ENCODE data around the gene IL26. TPM values are rescaled to one million over a fixed set of nuclear protein-coding genes. Genes with fewer than 3 reads are reported as not detected.
A peak's percentile ranks its signal among the peaks of the same experiment; 100 is the strongest.

Gene IL26, protein sequence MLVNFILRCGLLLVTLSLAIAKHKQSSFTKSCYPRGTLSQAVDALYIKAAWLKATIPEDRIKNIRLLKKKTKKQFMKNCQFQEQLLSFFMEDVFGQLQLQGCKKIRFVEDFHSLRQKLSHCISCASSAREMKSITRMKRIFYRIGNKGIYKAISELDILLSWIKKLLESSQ
- 1 to 10 TPM in 1 of 3 donors, under 1 TPM in 2; 0.28 to 2.6 (median 0.84) TPM for total RNA-seq

DNA sequence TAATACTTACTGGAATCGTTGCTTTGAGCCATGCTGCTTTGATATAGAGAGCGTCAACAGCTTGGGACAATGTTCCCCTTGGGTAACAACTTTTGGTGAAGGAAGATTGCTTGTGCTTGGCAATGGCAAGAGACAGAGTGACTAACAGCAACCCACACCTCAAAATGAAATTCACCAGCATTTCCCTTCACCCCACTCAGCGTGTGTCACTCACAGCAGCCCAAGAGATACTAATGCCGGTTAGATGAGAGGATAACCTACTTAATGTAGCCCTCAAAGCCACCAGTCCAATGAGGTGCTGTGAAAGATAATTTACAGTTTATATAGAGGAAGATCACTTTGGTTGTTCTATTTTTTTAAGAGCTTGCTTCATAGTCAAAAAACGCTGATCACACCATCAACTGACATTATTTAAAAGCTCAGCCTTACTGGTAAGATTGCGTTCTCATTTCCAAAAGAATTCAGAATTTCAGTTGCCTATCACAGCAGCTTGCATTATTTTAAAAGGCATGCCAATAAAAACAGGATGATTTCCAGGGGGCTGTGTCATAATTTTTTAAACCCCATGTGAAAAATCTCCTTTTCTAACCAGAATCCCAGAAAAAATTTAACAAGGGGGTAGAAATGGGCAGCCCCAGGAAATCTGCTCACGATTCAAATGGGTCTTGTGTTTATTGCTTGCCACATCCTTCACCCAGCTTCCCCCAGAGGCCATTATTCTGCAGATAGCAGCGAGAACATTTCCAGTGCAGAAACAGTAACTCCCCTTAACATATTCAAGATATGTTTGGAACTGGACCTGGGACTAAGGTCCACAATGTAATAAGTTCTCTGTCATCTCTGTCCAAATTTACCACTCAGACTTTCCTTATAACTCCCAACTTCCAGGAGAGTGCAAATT is at the start of gene IL26:
IL26 (minus strand) TSS at position 235 of the 901 bp plus-strand sequence; CDS start at position 181, 54 bp downstream.
- Mint-ChIP-seq H3K4me1 (ENCODE audit: low read depth) (peaks cover 14% of the 10 kb centered on the region), H3K4me3 (peak within 1 kb of the TSS; percentile 4), H3K36me3 (ENCODE audit: insufficient read depth) (no peaks in the 10 kb centered on the region), H3K27me3 (ENCODE audit: low read depth) (peaks cover 2% of the 10 kb centered on the region), H3K9me3 (no peaks in the 10 kb centered on the region)
- no peak for DNase-seq
- peak; percentile 51 to 81 for ATAC-seq

DNA sequence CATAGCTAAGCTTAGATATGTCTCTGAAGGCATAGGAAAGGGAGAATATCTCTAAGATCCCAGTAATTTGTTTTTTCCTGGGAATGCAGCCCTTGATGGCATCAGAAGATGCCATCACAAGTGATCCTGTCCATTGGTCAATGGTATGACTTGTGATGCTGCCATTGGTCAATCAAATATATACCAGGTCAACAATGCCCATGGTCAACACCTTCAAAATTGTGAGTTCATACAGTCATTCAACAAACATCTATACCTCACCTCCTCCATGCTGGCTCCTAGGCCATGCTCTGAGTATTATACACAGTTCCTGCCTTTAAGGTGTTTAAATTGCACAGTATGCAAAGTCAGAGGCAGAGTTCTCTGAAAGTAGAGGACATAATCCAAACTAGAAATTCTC is 47.1 kb upstream of the IL26 start:
- H3K4me1 Mint-ChIP-seq (ENCODE audit: low read depth), result peaks cover 15% of the 10 kb centered on the region
- ATAC-seq (no peak), DNase-seq (no peak)
- H3K36me3 Mint-ChIP-seq (ENCODE audit: insufficient read depth), result no peaks in the 10 kb centered on the region
- H3K4me3 Mint-ChIP-seq, result no peak overlapping the region
- no peaks in the 10 kb centered on the region for H3K9me3 Mint-ChIP-seq
- H3K27me3 Mint-ChIP-seq (ENCODE audit: low read depth), result peaks cover 2% of the 10 kb centered on the region

DNA sequence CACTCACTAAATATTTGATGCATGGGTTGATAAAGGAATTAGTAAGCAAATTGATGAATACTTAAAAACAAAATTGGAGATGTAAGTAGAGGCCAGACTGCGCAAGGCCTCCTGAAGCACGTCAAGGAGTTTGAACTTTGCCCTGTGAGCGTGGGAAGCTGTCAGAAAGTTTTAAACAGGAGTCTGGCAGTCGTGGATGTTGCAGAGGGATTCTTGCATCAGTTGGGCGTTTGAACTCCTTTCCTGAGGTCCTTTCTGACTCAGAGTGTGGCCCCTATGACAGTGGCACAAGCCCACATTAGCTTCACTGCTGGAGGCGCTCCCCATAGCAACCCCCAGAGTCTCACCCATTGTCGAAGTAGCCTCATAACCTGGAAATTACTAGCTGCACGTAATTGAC is 45.7 kb upstream of the IL26 start:
- H3K4me3 Mint-ChIP-seq, result no peak overlapping the region
- H3K4me1 Mint-ChIP-seq (ENCODE audit: low read depth), result peaks cover 6% of the 10 kb centered on the region
- no peaks in the 10 kb centered on the region for H3K36me3 Mint-ChIP-seq (ENCODE audit: insufficient read depth)
- no peaks in the 10 kb centered on the region for H3K9me3 Mint-ChIP-seq
- H3K27me3 Mint-ChIP-seq (ENCODE audit: low read depth), result peaks cover 4% of the 10 kb centered on the region
- ATAC-seq (no peak), DNase-seq (no peak)

DNA sequence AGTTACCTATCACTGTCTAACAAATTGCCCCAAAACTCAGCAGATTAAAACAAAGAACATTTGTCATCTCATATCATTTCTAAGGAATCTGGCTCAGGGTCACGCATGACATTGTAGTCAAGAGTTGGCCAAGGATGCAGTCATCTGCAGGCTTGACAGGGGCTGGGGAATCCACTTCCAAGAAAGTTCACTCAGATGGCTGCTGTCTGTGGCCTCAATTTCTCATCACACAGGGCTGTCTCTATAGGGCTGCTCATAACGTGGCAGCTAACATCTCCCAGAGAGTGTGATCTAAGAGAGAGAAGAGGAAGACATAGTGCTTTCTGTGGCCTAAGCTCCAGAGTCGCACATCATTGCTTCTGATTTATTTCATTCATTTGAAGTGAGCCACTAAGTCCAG is 44.7 kb upstream of the IL26 start:
- no peak for DNase-seq
- ATAC-seq, result peak in 1 of 2 donors; percentile 23
- H3K9me3 Mint-ChIP-seq, result no peaks in the 10 kb centered on the region
- no peak overlapping the region for H3K4me3 Mint-ChIP-seq
- peaks cover 5% of the 10 kb centered on the region for H3K27me3 Mint-ChIP-seq (ENCODE audit: low read depth)
- peaks cover 3% of the 10 kb centered on the region for H3K4me1 Mint-ChIP-seq (ENCODE audit: low read depth)
- no peaks in the 10 kb centered on the region for H3K36me3 Mint-ChIP-seq (ENCODE audit: insufficient read depth)

DNA sequence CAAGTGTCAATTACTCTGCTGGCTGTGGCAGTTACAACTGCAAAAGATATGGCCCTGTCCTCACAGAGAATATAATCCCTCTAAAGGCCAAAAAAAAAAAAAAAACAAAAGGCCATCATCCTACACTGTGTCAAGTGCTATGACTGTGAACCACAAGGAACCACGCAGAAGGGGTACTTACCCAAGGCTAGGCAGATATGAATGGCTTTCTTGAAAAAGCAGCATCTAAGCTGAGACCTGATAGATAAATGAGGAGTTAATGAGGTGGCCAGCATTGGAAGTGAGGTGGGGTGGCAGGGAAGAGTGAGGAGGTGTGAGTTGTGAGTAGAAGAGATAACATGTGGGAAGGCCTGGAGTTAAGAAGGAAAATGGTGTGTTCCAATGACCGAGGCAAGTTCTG is 44.2 kb upstream of the IL26 start:
- no peak overlapping the region for H3K4me3 Mint-ChIP-seq
- ATAC-seq (peak in 1 of 2 donors; percentile 55), DNase-seq (no peak)
- H3K4me1 Mint-ChIP-seq (ENCODE audit: low read depth), result peaks cover 3% of the 10 kb centered on the region
- H3K9me3 Mint-ChIP-seq, result no peaks in the 10 kb centered on the region
- H3K36me3 Mint-ChIP-seq (ENCODE audit: insufficient read depth), result no peaks in the 10 kb centered on the region
- H3K27me3 Mint-ChIP-seq (ENCODE audit: low read depth), result peaks cover 3% of the 10 kb centered on the region

DNA sequence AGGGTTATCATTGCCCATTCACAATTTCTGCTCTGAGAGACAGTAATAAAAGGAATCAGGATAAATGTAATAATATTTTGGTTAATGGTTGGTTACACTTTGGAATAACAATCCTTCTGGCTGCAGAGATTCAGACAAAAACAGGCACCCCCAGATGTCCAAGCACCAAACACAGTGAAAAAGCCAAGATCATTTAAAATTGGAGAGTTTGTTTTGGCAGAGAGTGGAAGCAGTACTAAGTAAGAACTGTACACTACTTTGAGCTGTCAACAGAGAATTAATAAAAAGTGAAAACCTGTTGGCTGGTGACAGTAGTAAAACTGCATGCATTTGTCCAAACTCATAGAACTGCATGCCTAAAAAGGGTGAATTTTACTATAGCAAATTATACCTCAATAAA is 43.4 kb upstream of the IL26 start:
- DNase-seq, result no peak
- no peaks in the 10 kb centered on the region for H3K36me3 Mint-ChIP-seq (ENCODE audit: insufficient read depth)
- no peak for ATAC-seq
- H3K27me3 Mint-ChIP-seq (ENCODE audit: low read depth), result peaks cover 3% of the 10 kb centered on the region
- no peak overlapping the region for H3K4me3 Mint-ChIP-seq
- peaks cover 3% of the 10 kb centered on the region for H3K4me1 Mint-ChIP-seq (ENCODE audit: low read depth)
- no peaks in the 10 kb centered on the region for H3K9me3 Mint-ChIP-seq

DNA sequence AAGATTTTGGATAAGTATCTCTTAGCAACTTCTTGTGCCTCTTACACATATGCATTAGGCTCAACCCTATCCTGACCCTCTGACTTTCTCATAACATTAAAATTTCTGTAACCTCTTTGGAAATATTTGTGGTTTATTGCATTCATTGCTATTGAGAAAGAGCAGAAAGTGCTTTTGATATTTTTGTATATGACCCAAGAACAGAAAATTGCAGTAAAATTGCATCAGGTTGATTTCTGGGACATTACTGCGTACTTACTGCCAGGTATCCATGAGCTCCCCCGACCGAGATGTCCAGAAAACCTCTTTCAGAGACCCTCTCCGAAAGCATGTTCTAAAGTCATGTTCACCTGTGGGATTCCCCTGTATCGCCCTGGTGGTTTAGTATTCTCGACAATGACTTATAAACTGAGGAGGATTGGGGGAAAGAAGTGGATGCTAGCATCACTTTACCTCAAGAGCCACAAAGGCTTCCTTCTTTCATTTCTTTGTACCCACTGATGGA is 42.3 kb upstream of the IL26 start:
- ATAC-seq, result peak; percentile 34 to 55
- Mint-ChIP-seq H3K27me3 (ENCODE audit: low read depth) (peaks cover 9% of the 10 kb centered on the region), H3K4me3 (no peak overlapping the region)

DNA sequence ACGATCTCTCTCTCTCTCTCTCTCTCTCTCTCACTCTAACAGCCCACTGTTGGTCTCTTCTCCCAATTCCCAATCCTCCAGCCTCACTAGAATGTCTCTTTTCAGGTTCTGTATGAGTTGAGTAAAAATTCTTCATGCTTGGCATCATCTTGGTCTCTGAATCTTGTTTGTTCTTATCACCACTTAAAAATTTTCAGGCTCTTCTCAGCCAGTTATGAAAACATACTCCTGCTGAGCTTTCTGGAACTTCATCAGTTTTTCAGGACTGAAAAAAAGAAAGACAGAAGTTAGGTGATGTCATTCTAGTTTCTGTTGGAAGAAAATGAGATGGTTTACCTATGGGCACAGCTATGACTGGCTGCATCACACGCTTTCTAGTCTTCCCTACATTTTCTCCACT is 39.2 kb upstream of the IL26 start:
- Mint-ChIP-seq H3K36me3 (ENCODE audit: insufficient read depth) (no peaks in the 10 kb centered on the region), H3K4me3 (no peak overlapping the region), H3K9me3 (no peaks in the 10 kb centered on the region)

More for the DNA sequence above, 42.3 kb upstream of the IL26 start:
- Mint-ChIP-seq H3K36me3 (ENCODE audit: insufficient read depth) (no peaks in the 10 kb centered on the region), H3K4me1 (ENCODE audit: low read depth) (peaks cover 3% of the 10 kb centered on the region), H3K9me3 (no peaks in the 10 kb centered on the region)
- DNase-seq, result no peak

DNA sequence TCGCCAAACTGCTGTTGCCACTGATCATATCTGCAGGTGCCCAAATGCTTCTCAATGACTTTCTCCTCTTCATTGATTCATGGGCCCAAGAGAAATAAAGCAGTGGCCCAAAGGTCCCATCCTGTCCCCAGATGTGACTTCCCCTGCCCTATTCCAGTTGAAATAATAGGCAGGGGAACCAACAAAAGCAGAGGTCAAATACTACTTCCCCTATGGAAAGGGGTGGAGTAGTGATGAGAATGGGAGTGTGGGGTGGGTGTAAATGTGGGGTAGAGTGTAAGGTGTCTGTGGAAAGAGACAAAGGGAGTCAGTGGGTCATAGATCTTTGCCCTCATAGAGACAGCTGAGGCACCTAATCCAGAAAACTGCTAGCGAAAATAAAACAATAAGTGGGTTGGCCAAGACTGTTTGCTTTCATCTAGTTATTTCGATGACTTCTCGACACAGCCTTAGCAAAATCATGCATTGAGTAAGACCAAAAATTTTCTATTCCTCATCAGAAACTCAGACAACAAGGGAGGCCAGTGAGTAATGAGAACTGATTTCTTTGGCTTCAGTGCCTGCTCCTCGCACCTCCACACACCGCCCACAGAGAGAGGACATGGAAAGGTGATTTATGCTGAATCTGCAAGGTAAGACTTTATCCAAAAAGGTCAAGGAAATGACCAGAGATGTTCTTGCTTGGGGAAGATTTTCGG is 38.7 kb upstream of the IL26 start:
- Mint-ChIP-seq H3K9me3 (no peaks in the 10 kb centered on the region), H3K4me1 (ENCODE audit: low read depth) (peaks cover 25% of the 10 kb centered on the region), H3K36me3 (ENCODE audit: insufficient read depth) (no peaks in the 10 kb centered on the region), H3K27me3 (ENCODE audit: low read depth) (peaks cover 11% of the 10 kb centered on the region), H3K4me3 (no peak overlapping the region)
- no peak for DNase-seq
- ATAC-seq, result no peak

More for the DNA sequence above, 39.2 kb upstream of the IL26 start:
- ATAC-seq (no peak), DNase-seq (no peak)
- peaks cover 19% of the 10 kb centered on the region for H3K4me1 Mint-ChIP-seq (ENCODE audit: low read depth)
- H3K27me3 Mint-ChIP-seq (ENCODE audit: low read depth), result peaks cover 9% of the 10 kb centered on the region

DNA sequence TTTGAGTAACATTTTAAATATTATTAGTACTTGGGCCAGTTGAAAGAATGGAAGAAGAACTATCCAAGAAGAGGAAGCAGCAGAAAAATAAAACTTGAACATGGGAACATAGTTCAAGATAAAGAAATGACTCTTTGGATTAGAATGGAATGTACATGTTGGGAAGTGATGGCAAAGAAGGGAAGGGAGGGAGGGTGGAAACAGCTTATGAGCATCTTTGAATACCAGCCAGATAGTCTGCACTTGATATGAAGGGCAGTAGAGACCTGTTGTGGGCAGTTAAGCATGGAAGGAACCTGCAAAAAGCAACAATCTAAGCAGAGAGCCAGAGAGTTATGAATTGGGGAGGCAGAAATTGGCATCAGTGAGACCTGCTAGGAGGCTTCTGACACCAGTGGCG is 37.8 kb upstream of the IL26 start:
- DNase-seq, result no peak
- Mint-ChIP-seq H3K4me3 (no peak overlapping the region), H3K36me3 (ENCODE audit: insufficient read depth) (no peaks in the 10 kb centered on the region), H3K27me3 (ENCODE audit: low read depth) (peaks cover 13% of the 10 kb centered on the region), H3K9me3 (no peaks in the 10 kb centered on the region), H3K4me1 (ENCODE audit: low read depth) (peaks cover 29% of the 10 kb centered on the region)
- ATAC-seq, result no peak

DNA sequence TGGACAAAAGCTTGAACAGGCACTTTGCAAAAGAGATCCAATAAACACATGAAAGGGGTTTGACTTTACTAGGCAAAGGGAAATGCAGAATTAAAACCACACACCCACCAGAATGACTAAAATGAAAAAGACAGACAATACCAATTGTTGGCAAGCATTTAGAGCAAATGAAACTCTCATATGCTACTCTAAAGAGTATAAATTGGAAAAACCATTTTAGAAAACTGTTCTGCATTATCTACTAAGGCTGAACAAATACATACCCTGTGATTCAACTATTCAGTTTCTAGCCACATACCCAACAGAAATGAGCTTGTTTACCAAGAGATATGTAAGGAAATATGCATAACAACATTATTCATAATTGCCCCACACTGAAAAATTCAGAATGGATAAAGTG is 36.3 kb upstream of the IL26 start:
- peaks cover 26% of the 10 kb centered on the region for H3K4me1 Mint-ChIP-seq (ENCODE audit: low read depth)
- H3K4me3 Mint-ChIP-seq, result no peak overlapping the region
- DNase-seq (no peak), ATAC-seq (peak; percentile 53 to 61)
- H3K36me3 Mint-ChIP-seq (ENCODE audit: insufficient read depth), result no peaks in the 10 kb centered on the region
- peaks cover 13% of the 10 kb centered on the region for H3K27me3 Mint-ChIP-seq (ENCODE audit: low read depth)
- H3K9me3 Mint-ChIP-seq, result no peaks in the 10 kb centered on the region

DNA sequence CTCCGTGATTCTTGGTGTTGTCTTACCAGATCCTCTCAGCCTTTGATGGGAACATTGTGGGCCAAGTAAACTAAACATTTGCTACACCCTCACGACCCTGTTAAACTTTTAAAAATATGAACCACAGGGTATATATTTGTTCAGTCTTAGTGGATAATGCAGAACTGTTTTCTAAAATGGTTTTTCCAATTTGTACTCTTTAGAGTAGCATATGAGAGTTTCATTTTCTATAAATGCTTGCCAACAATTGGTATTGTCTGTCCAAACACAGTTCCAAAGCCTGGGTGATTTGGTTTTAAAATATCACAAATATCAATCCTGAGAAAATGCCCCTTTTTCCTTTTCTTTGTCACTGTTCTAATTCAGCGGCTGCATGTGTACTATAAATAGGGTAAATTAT is 34.5 kb upstream of the IL26 start:
- Mint-ChIP-seq H3K27me3 (ENCODE audit: low read depth) (peaks cover 9% of the 10 kb centered on the region), H3K4me1 (ENCODE audit: low read depth) (peaks cover 26% of the 10 kb centered on the region), H3K36me3 (ENCODE audit: insufficient read depth) (no peaks in the 10 kb centered on the region), H3K9me3 (no peaks in the 10 kb centered on the region), H3K4me3 (no peak overlapping the region)
- DNase-seq (no peak), ATAC-seq (no peak)

DNA sequence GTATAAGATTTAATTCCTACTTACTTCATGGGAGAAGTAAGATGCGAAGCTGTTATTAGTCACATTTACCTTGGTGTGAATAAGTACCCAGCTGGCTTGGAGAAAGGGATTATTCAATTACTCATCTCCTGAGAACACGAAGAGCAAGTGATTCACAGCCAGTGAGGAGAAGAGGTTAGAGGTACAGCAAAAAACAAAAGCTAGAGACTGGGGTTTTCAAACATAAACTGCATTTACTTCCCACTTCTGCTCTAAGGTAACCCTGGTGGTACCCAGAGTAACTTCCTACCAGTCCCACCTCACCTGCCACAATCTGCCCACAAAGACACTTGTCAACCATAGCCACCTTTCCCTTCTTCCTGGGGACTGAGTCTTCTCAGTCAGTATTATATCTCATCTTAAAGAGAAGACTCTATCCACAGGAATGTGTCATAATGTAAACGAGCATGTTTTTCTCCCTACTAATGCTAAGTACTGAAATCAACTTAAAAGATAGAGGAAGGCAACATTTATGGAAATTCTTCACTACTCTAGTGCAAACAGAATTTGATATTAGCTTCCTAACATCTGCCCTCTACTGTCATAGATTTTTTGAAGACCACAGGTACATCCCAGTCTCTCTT is 33.8 kb upstream of the IL26 start:
- Mint-ChIP-seq H3K36me3 (ENCODE audit: insufficient read depth) (no peaks in the 10 kb centered on the region), H3K4me3 (no peak overlapping the region), H3K27me3 (ENCODE audit: low read depth) (peaks cover 13% of the 10 kb centered on the region), H3K4me1 (ENCODE audit: low read depth) (peaks cover 26% of the 10 kb centered on the region), H3K9me3 (no peaks in the 10 kb centered on the region)
- ATAC-seq (peak; percentile 90), DNase-seq (no peak)

DNA sequence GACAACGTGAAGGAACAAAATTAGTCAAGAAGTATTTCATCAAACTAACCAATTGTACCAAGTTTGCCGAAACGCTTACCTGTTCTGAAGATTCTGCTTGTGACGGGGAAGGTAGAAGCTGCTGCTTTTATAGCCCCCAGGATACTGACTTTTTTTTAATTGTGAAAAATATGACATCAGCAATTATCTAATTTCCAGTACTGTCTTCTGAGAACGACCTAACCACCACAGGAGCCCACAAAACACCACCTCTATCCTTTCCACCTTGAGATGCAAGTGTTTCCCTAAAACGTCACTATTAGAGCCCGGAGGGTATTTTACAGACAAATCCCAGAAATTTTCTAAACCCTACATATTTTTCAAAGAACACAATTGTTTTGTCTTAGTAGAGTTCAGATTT is 27.9 kb upstream of the IL26 start, which contains the start of gene IL22:
IL22 (minus strand) TSS at position 101 of the 400 bp plus-strand sequence. CDS start 156 bp downstream, outside the sequence.
- no peak for ATAC-seq
- Mint-ChIP-seq H3K36me3 (ENCODE audit: insufficient read depth) (no peaks in the 10 kb centered on the region), H3K9me3 (no peaks in the 10 kb centered on the region), H3K4me3 (no peak within 1 kb of the TSS), H3K27me3 (ENCODE audit: low read depth) (peaks cover 16% of the 10 kb centered on the region), H3K4me1 (ENCODE audit: low read depth) (peaks cover 4% of the 10 kb centered on the region)
- DNase-seq, result no peak
